NCI-H526 (cell line): Measurements from ENCODE around the gene EHMT2.
A peak's percentile ranks its signal among the peaks of the same experiment; 100 is the strongest.
"Not testable (repeated sequence)": the region's sequence is repeated elsewhere in the genome, so short reads cannot be mapped to it uniquely, and the experiment has no call there.

ENCODE experiments used
- DNase-seq, 2 experiments: peaks; one replicate each; lab custom pipeline; 2025; lab: John Stamatoyannopoulos, UW

EHMT2 gene

DNA sequence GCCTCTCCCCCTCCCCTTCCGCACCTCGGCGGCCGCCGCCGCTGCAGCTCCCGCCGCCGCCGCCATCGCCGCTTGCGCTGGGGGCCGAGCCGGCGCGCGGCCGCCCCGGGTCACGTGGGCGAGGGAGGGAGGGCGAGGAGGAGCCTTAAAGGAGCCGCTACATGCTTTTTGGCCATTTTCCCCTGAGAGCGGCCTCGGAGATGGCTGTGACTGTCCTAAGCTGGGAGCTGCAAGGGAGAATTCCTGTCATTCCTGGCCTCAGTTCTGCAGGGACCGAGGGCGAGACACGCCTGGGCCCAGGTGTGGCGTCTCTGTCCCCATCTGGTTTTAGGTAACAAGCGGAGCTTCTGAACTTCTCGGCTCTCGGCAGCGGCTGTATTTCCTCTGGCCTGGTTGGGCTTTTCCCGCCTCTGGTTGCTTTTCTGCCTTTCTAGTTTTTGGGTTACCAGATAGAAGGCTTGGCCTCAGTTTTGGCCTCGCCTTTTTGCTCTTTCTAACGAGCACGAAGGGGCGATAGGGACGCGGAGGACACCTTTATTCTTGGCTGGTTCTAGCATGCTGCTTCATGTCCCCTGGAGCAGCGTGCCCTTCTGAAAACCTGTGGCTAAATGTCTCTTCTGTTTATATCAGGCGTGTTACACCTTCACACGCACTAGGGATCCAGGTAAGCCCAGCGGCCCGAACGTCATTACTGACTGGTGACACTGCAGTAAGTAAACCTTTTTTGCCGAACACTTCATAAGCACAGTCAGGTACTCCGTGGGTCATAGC, at the start of gene EHMT2:
EHMT2 (minus strand) TSS at position 87 of the 771 bp plus-strand sequence; CDS start at position 66, 21 bp downstream.
- peak; percentile 49 to 91 for DNase-seq

DNA sequence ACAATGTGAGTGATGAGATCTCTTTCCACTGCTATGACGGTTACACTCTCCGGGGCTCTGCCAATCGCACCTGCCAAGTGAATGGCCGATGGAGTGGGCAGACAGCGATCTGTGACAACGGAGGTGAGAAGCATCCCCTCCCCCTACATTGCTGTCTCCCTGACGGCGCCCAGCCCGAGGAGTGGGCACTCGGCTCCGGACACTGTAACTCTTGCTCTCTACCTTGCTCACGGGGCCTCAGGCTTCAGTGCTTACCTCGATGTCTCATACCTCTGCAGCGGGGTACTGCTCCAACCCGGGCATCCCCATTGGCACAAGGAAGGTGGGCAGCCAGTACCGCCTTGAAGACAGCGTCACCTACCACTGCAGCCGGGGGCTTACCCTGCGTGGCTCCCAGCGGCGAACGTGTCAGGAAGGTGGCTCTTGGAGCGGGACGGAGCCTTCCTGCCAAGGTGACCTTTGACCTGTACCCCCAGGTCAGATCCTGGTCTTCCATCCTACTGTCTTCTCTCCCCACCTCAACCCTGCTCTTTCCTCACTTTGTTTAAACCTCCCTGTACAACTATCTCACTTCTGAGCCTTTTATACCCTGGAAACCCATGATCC, 49.7 kb upstream of the EHMT2 start:
- DNase-seq = no peak

DNA sequence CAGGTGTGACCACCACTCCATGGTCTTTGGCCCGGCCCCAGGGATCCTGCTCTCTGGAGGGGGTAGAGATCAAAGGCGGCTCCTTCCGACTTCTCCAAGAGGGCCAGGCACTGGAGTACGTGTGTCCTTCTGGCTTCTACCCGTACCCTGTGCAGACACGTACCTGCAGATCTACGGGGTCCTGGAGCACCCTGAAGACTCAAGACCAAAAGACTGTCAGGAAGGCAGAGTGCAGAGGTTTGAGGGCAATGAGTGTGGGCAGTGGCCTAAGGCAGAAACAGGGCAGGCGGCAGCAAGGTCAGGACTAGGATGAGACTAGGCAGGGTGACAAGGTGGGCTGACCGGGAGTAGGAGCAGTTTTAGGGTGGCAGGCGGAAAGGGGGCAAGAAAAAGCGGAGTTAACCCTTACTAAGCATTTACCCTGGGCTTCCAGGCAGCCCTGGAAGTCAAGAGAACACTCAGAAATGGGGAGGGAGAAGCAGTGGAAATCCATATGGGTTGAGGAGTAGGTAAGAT, 48.9 kb upstream of the EHMT2 start:
- no peak for DNase-seq

DNA sequence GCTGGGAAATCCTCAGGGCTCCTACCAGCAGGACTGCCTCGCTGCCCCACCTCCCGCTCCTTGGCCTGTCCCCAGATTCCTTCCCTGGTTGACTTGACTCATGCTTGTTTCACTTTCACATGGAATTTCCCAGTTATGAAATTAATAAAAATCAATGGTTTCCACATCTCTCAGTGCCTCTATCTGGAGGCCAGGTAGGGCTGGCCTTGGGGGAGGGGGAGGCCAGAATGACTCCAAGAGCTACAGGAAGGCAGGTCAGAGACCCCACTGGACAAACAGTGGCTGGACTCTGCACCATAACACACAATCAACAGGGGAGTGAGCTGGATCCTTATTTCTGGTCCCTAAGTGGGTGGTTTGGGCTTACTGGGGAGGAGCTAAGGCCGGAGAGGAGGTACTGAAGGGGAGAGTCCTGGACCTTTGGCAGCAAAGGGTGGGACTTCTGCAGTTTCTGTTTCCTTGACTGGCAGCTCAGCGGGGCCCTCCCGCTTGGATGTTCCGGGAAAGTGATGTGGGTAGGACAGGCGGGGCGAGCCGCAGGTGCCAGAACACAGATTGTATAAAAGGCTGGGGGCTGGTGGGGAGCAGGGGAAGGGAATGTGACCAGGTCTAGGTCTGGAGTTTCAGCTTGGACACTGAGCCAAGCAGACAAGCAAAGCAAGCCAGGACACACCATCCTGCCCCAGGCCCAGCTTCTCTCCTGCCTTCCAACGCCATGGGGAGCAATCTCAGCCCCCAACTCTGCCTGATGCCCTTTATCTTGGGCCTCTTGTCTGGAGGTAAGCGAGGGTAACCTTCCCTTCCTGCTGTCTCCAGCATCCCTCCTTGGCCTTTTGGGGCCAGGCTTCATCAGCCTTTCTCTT, 48.2 kb upstream of the EHMT2 start, which contains the start of gene CFB:
CFB (plus strand) TSS at position 589 of the 863 bp plus-strand sequence; CDS start at position 716, 127 bp downstream.
- no peak for DNase-seq

DNA sequence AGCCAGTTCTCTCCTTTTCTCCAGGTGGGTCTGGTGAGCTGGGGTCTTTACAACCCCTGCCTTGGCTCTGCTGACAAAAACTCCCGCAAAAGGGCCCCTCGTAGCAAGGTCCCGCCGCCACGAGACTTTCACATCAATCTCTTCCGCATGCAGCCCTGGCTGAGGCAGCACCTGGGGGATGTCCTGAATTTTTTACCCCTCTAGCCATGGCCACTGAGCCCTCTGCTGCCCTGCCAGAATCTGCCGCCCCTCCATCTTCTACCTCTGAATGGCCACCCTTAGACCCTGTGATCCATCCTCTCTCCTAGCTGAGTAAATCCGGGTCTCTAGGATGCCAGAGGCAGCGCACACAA, 47.6 kb upstream of the EHMT2 start:
- no peak for DNase-seq

DNA sequence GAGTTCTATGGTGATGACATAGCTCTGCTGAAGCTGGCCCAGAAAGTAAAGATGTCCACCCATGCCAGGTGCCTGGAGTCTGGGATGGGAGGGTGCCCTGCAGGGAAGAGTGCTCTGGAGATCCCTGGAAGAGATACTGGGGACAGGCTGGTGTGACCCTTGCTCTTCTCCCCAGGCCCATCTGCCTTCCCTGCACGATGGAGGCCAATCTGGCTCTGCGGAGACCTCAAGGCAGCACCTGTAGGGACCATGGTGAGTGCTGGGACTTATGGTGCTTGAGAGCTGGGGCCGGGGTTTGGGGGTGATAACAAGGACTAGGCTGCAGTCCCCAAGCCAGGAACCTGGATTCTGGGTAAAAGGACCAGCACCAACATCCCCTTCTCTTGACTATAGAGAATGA, 46.2 kb upstream of the EHMT2 start:
- no peak for DNase-seq

DNA sequence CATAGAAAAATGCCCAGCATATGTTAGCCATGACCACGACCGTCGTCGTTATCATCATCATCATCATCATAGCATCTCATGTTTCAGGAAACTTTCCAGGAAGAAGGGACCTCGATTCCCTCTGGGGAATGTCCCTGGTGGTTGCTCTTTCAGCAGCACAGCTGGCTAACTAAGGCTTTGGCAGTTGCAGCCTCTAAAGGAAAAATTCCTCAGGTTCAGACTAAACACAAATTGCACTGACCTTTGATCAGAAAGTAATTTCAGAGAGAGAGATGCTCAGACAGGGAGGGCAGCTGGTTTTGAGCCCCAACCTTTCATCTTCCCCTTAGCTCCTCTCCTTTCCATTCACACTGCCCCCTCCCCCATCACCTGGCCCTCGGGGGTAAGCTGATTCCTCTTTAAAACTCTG, 42.8 kb upstream of the EHMT2 start:
- peak; percentile 26 to 50 for DNase-seq

DNA sequence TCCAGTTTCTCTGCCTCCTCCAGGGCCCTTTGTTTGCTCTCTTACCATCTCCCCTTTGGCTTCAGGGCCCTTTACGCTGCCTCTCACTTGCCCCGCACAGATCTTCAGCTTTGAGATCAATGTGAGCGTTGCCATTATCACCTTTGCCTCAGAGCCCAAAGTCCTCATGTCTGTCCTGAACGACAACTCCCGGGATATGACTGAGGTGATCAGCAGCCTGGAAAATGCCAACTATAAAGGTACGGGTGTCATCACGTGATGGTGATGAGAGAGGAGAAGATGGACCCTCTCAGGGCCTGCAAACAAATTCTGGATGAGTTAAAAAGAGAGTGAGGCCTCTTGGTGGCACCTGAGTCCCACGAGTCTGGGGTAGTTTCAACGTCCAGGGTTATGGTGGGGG, 38.3 kb upstream of the EHMT2 start:
- no peak for DNase-seq

DNA sequence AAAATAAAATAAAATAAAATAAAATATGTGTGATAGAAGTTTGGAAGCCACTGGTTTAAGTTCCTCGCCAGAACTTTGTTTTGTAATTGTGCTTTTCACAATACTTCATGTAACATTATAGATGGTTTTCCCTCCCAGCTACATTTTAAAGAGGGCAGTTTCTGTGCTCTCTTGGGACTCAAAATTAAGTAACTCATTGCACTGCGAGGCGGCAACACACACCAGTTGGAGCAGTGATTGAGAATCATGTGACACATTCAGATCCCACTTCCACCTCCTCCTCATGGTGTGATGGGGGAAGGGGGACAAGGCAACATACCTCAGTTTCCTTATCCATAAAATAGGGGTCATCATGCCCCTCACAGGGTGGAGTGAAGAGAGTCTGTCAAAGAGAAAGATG, 37.5 kb upstream of the EHMT2 start:
- no peak for DNase-seq

DNA sequence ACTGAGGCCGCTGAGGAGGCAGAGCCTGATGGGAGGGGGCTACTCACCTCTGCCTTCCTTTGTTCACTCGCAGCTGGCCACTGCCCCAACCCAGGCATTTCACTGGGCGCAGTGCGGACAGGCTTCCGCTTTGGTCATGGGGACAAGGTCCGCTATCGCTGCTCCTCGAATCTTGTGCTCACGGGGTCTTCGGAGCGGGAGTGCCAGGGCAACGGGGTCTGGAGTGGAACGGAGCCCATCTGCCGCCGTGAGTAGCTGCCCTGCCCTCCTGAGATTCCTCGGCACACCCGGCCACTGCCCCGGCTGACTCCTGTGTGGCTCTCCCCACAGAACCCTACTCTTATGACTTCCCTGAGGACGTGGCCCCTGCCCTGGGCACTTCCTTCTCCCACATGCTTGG, 36.0 kb upstream of the EHMT2 start:
- DNase-seq = no peak

DNA sequence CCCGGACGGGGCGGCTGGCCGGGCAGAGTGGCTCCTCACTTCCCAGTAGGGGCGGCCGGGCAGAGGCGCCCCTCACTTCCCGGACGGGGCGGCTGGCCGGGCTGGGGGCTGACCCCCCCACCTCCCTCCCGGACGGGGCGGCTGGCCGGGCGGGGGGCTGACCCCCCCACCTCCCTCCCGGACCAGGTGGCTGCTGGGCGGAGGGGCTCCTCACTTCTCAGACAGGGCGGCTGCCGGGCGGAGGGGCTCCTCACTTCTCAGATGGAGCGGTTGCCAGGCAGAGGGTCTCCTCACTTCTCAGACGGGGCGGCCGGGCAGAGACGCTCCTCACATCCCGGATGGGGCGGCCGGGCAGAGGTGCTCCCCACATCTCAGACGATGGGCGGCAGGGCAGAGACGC, 34.6 kb upstream of the EHMT2 start:
- not testable (repeated sequence) for DNase-seq

DNA sequence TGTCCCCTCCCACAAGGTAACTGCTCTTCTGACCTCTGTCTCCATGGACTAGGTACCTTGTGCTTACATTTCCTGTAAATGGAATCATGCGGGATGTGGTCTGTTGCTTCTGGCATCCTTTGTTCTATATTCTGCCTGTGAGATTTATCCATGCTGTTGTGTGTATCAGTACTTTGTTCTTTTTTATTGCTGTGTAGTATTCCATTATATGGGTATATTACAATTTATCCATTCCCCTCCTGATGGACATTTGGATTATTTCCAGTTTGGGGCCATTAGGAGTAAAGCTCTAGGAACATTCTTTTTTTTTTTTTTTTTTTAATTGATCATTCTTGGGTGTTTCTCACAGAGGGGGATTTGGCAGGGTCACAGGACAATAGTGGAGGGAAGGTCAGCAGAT, 33.5 kb upstream of the EHMT2 start:
- no peak for DNase-seq

DNA sequence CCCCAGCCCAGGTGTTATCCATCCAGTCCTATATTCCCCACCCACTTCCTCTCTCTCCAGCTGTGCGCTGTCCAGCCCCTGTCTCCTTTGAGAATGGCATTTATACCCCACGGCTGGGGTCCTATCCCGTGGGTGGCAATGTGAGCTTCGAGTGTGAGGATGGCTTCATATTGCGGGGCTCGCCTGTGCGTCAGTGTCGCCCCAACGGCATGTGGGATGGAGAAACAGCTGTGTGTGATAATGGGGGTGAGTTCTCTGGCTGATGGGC, 31.1 kb upstream of the EHMT2 start:
- DNase-seq = no peak

DNA sequence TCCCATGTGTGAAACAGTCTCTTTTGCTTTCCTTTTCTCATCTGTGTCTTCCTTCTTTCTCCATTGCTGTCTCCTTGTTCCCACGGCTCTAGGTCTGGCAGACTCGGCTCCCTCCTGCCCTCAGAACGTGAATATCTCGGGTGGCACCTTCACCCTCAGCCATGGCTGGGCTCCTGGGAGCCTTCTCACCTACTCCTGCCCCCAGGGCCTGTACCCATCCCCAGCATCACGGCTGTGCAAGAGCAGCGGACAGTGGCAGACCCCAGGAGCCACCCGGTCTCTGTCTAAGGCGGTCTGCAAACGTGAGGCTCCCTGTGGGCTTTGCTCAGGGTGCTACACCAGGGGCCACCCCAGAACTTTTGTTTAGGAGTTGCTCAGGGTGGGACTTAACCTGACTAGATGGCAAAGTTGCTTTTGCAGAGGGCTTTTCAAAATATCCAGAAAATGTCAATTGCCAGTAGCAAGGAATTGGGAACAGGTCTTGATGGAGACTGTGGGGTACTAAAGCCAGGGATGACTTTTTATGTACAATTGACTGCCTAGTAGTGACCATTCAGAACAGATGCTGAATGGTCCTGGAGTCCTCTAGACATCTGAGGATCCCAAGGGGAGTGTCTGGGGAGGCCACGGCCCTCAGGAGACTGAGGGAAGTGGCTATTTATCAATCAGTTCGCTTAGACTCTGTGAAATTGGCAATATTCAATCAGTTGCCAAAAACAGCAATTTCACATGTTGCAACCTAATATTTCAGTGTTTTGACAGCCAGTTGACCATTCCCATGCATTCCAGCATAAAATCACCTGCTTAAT, 30.6 kb upstream of the EHMT2 start:
- no peak for DNase-seq

DNA sequence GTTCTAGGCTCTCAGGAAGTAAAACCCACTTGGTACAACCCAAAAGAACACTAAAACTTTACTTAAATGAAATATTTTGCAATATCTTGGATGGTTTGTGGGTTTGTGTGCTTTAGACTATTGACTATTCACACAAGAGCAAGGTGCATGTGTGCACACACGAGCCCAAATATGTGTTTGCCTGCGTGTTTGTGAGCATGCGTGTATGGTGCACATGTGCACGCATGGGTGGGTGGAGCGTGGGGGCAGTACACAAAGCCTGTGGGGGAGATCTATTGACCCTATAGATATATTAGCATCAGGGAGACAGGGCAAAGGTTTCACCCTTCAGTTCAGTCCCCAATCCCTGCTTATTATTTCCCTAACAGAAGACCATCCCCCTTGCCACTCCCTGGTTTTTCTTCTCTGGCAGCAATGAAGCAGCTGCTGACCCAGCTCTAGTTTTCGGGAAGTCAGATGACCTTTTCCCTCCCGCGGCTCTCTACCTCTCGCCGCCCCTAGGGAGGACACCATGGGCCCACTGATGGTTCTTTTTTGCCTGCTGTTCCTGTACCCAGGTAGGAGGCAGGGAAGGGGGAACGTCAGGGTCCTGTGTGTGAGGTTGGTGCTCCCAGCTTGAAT, 29.9 kb upstream of the EHMT2 start, which contains the start of gene C2:
C2 (plus strand) TSS at position 476 of the 621 bp plus-strand sequence; CDS start at position 512, 36 bp downstream.
- no peak for DNase-seq

DNA sequence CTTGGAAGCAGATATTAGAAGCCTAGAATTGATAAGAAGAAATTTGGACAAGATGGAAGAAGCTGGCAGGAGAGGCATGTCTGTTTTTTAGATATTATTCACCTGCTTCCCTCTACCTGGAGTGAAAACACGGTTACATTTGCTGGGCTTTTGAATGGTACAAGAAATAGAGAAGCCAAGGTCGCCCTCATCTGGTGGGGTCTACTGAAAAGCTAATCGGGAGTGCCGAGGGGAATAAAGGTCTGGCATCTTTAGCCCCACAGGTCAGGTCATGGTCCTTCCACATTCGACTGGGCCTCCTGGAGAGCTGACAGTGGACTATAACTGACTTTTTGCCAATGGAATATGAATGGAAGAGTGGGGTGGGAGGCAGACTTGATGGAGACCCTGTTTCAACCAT, 25.4 kb upstream of the EHMT2 start:
- DNase-seq = peak in 1 of 2 experiments; percentile 49

DNA sequence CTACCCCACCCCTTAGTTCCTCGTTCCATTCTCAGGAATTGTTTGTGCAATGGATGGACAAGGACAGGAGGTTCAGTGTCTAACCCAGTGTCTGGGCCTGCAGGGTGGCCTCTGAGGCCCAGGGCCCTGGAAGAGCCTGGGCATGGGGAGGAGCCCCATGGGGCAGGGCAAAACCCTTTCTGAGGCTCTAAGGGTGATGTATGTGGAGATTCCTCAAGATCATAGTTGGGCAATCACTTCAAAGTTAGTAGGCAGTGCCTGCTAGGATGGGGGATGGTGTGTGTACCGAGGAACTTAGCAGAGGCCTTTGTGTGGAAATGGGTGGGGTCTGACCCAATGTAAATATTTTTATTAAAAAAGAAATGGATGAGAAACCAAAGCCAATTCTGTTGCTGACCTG, 23.3 kb upstream of the EHMT2 start:
- no peak for DNase-seq

DNA sequence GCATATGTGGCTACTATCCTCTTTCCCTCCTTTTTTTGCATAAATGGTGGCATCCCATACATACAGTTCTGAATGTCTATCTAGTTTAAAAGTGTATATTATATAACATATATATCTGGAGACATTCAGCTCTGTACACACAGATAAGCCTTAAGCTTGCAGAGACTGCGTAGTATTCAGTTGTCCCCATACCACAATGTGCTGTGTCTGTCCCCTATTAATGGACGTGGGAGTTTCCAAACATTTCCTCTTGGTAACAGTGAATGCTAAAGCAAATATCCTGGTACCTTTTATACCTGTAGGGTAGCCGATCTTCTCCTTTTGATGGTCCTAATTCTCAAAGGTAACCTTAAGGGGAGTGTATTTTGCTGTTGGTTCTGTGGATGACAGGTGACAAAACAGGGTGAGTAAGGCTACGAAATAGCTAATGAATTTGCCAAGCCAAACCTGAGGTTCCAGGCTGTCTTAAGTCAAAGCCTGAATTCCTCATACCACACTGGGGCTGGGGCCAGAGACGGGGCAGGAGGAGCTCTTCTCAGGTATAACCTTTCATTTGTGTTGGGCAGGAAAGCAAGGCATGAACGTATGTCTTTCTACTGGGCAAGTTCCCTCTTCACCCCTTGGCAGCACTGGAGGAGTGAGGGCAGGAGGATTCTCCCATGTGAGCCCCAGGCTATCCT, 22.3 kb upstream of the EHMT2 start:
- no peak for DNase-seq

DNA sequence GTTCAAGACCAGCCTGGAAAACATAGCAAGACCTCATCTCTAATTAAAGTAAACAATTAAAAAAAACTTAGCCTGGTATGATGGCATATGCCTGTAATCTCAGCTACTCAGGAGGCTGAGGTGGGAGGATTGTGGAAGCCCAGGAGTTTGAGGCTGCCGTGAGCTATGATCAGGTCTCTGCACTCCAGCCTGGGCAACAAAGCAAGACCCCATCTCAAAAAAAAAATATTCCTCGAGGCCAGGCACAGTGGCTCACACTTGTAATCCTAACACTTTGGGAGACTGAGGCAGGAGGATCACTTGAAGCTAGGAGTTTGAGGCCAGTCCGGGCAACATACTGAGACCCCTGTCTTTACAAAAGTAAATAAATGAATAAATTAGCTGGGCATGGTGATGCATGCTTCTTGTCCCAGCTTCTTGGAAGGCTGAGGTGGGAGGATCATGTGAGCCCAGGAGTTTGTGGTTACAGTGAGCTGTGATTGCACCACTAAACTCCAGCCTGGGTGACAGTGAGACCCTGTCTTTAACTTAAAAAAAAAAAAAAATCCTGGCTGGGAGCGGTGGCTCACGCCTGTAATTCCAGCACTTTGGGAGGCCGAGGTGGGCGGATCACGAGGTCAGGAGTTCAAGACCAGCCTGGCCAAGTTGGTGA, 20.7 kb upstream of the EHMT2 start:
- DNase-seq = no peak

DNA sequence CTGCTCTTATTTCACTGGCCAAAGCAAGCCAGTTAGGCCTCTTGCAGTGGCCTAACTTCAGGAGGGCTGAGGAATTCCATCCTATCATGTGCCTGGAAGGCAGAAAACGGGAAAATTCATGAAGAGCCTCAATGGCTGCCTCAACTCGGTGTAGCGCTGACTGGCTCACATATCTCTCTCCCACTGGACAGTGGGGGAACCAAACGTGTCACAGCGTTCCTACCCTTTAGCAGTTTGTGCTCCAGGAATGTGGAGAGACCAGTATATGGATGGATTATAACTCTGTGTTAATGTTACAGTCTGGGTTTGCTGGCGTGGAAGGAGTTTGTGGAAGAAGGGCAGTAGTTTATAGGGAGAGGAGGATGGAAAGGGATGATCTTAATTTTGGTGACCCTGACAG, 18.3 kb upstream of the EHMT2 start:
- DNase-seq = no peak
